Activated naive CD4-positive, alpha-beta T cell treated with anti-CD3 and anti-CD28 coated beads, Interleukin-2, amount 10 ng/mL, durations not matched to agents 7 days and 5 days (primary cell): ENCODE measurements around the gene RNF123.
A peak's percentile ranks its signal among the peaks of the same experiment; 100 is the strongest.

Experiments
- CTCF ChIA-PET: fragments of 350-600 bp; sonication (Branson Sonifier 250); formaldehyde crosslinking; loops from one replicate; lab custom pipeline; 2021; ENCODE audit warnings: antibody characterized with exemption; lab: Charles Lee
- DNase-seq: peaks from one replicate; pipeline ENCODE4 v3.0.0-alpha.2; 2020
- H3K27ac Mint-ChIP-seq: one replicate; pipeline ENCODE4 v1.8.0; 2021; ENCODE audit warnings: mild to moderate bottlenecking, moderate library complexity, mixed read lengths
- H3K27me3 Mint-ChIP-seq: one replicate; pipeline ENCODE4 v1.8.0; 2021; ENCODE audit warnings: mild to moderate bottlenecking, mixed read lengths
- H3K36me3 Mint-ChIP-seq: one replicate; pipeline ENCODE4 v1.8.0; 2021; ENCODE audit warnings: mixed read lengths
- H3K4me1 Mint-ChIP-seq: one replicate; pipeline ENCODE4 v1.8.0; 2021; ENCODE audit warnings: mixed read lengths
- H3K4me3 Mint-ChIP-seq: one replicate; pipeline ENCODE4 v1.8.0; 2021; ENCODE audit warnings: mild to moderate bottlenecking, moderate library complexity, mixed read lengths
- H3K9me3 Mint-ChIP-seq: one replicate; pipeline ENCODE4 v1.8.0; 2021; ENCODE audit warnings: mixed read lengths

RNF123 gene

GRCh38 chr3:49665822-49666519 lies 23.4 kb upstream of the RNF123 start:
- no peaks in the 10 kb centered on the region for H3K9me3 Mint-ChIP-seq
- no peak for DNase-seq
- peaks cover 9% of the 10 kb centered on the region for H3K27me3 Mint-ChIP-seq
- CTCF ChIA-PET, result interaction anchor here (1.8 kb wide), 1 partner anchor 126 kb away, joined by 11 read pairs; no protein-coding TSS in a partner anchor
- no peaks in the 10 kb centered on the region for H3K36me3 Mint-ChIP-seq
- no peak overlapping the region for H3K4me3 Mint-ChIP-seq
- H3K27ac Mint-ChIP-seq, result no peak overlapping the region
- no peaks in the 10 kb centered on the region for H3K4me1 Mint-ChIP-seq

- no peak overlapping the region for H3K4me3 Mint-ChIP-seq
- H3K36me3 Mint-ChIP-seq, result no peaks in the 10 kb centered on the region
- H3K27me3 Mint-ChIP-seq, result peaks cover 9% of the 10 kb centered on the region
- H3K27ac Mint-ChIP-seq, result no peak overlapping the region
- CTCF ChIA-PET, result no interaction called here
- no peak for DNase-seq
- no peaks in the 10 kb centered on the region for H3K4me1 Mint-ChIP-seq
- no peaks in the 10 kb centered on the region for H3K9me3 Mint-ChIP-seq
Measured at GRCh38 chr3:49666592-49666991, 22.8 kb upstream of the RNF123 start.

- CTCF ChIA-PET, result no interaction called here
- H3K36me3 Mint-ChIP-seq, result peaks cover 2% of the 10 kb centered on the region
- no peak for DNase-seq
- no peak overlapping the region for H3K27ac Mint-ChIP-seq
- H3K4me1 Mint-ChIP-seq, result peaks cover 7% of the 10 kb centered on the region
- H3K27me3 Mint-ChIP-seq, result peaks cover 9% of the 10 kb centered on the region
- H3K4me3 Mint-ChIP-seq, result no peak overlapping the region
- H3K9me3 Mint-ChIP-seq, result no peaks in the 10 kb centered on the region
Measured at GRCh38 chr3:49667701-49668413, 21.5 kb upstream of the RNF123 start.

DNA sequence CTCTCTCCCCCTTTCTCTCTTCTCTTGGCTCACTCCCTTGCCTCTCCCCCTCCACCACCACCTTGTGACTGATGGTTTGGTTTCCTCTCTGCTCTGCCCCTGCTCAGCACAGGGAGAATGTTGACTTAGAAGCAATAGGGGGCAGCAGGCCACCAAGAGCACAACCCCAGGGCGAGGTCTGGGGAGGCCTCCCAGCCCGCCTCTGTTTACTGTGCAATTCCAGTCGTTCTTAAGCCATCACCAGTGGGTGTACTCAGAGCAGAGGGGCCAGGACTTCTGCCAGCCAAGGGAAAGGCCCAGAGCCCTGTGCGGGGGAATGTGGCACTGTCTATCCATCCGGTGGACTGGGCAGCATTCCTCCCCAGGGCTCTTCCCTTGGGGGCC lies 21.0 kb upstream of the RNF123 start:
- Mint-ChIP-seq H3K36me3 (peaks cover 2% of the 10 kb centered on the region), H3K4me3 (no peak overlapping the region), H3K4me1 (peaks cover 12% of the 10 kb centered on the region), H3K27ac (no peak overlapping the region), H3K9me3 (no peaks in the 10 kb centered on the region), H3K27me3 (peaks cover 9% of the 10 kb centered on the region)
- no peak for DNase-seq
- CTCF ChIA-PET, result interaction anchor here (5.3 kb wide), 1 partner anchor 130 kb away, joined by 155 read pairs; no protein-coding TSS in a partner anchor

DNA sequence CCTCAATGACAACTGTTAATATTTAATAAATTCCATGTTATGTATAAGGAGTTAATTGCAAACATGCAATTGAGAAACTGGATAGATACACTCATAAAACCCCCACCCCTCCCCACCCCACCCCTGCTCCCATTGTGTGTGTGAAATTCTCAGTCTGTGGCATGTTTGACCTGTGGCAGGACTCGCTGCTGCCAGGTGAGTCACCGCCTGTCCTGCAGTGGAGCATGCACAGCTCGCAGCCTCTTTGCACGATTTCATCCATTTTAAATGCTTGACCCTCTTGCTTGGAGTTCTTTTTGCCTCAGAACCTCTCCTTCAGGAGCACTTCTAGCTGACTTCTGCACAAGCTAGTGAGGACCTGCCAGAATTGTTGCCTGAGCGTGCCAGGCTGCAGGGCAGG lies 20.5 kb upstream of the RNF123 start:
- H3K9me3 Mint-ChIP-seq, result no peaks in the 10 kb centered on the region
- H3K4me3 Mint-ChIP-seq, result no peak overlapping the region
- no peak overlapping the region for H3K27ac Mint-ChIP-seq
- H3K4me1 Mint-ChIP-seq, result peaks cover 16% of the 10 kb centered on the region
- H3K27me3 Mint-ChIP-seq, result peaks cover 12% of the 10 kb centered on the region
- H3K36me3 Mint-ChIP-seq, result peaks cover 2% of the 10 kb centered on the region
- no peak for DNase-seq
- CTCF ChIA-PET, result interaction anchor here (5.3 kb wide), 1 partner anchor 130 kb away, joined by 155 read pairs; no protein-coding TSS in a partner anchor

DNA sequence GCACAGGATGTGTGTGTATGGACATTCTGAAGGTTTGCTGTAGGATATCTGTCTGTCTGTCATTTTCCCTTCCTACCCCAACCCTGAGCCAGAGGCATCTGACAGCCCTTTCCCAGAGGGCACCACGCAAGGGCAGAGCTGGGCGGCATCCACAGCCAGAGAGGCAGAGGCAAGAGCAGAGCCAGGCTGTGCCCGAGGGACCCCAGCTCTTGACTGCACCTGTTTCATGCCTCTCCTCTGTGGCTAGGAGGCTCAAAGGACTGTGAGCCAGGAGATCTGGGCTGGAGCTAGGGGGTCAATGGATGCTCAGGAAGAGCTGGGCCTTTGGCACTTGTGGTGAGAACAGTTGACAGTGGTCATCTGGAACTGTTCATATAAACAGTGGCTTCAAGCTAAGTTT lies 20.0 kb upstream of the RNF123 start:
- CTCF ChIA-PET, result interaction anchor here (5.3 kb wide), 1 partner anchor 131 kb away, joined by 155 read pairs; no protein-coding TSS in a partner anchor
- H3K9me3 Mint-ChIP-seq, result no peaks in the 10 kb centered on the region
- H3K36me3 Mint-ChIP-seq, result peaks cover 2% of the 10 kb centered on the region
- no peak overlapping the region for H3K27ac Mint-ChIP-seq
- no peak for DNase-seq
- H3K27me3 Mint-ChIP-seq, result peaks cover 14% of the 10 kb centered on the region
- H3K4me3 Mint-ChIP-seq, result no peak overlapping the region
- peaks cover 16% of the 10 kb centered on the region for H3K4me1 Mint-ChIP-seq

- peaks cover 30% of the 10 kb centered on the region for H3K4me1 Mint-ChIP-seq
- peaks cover 10% of the 10 kb centered on the region for H3K36me3 Mint-ChIP-seq
- no peak for DNase-seq
- H3K27ac Mint-ChIP-seq, result no peak overlapping the region
- peaks cover 14% of the 10 kb centered on the region for H3K27me3 Mint-ChIP-seq
- CTCF ChIA-PET, result interaction anchor here (0.8 to 5.3 kb wide), 13 partner anchors 12 to 160 kb away, joined by 3 to 155 read pairs (median 5); no protein-coding TSS in a partner anchor
- no peaks in the 10 kb centered on the region for H3K9me3 Mint-ChIP-seq
- H3K4me3 Mint-ChIP-seq, result no peak overlapping the region
Measured at GRCh38 chr3:49670940-49671290, 18.4 kb upstream of the RNF123 start.

DNA sequence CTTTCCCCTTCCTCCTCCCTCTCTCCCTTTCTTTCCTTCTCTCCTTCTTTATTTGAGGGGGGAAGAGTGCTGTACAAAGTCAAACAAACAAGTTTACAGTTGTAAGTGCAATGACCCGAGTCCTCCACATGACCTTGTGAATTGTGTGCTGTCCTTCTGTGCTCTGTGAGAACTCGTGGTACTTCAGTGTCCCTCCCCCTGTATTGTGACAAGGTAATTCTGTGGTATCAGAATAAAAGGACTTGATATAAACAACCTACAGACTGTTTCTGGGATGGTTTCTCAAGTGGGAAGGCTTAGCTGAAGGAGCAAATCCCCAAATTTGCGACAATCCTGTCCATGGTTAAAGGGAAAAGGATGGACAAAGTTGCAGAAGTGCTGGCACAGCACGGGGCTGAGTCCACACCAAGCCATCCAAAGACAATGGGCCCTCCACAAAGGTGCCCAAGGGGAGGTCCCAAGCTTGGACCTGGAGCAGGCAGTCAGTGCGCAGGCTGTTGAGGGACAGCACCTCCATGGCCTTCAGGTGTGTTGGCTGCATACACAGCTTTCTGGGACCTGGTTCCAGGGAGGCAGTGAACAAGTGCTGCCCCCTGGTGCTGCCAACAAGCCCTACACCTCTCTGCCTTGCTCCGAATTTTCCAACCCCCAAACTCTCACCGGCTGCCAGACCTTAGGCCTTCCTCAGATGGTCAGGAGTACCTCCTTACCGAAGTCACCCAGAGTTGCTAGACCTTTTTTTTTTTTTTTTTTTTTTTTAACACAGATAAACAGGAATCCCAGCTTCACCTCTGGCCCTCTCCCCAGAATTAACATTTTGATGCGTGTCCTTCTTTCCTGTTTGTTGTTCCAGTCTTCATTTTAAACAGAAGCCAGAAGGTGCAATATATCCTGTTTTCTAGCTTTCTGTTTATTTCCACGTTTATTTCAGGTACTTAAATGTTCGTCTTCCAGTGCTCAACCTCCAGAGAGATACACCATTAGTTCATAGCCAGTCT lies 17.8 kb upstream of the RNF123 start:
- H3K27me3 Mint-ChIP-seq, result peaks cover 14% of the 10 kb centered on the region
- peaks cover 14% of the 10 kb centered on the region for H3K36me3 Mint-ChIP-seq
- H3K4me3 Mint-ChIP-seq, result peak overlapping the region; percentile 66
- H3K27ac Mint-ChIP-seq, result peak overlapping the region; percentile 70
- CTCF ChIA-PET, result interaction anchor here (0.6 to 5.3 kb wide), 21 partner anchors 9 to 750 kb away, joined by 3 to 155 read pairs (median 3); partner anchors contain the start of gene USP4
- H3K9me3 Mint-ChIP-seq, result no peaks in the 10 kb centered on the region
- peak; percentile 82 for DNase-seq
- peaks cover 34% of the 10 kb centered on the region for H3K4me1 Mint-ChIP-seq

DNA sequence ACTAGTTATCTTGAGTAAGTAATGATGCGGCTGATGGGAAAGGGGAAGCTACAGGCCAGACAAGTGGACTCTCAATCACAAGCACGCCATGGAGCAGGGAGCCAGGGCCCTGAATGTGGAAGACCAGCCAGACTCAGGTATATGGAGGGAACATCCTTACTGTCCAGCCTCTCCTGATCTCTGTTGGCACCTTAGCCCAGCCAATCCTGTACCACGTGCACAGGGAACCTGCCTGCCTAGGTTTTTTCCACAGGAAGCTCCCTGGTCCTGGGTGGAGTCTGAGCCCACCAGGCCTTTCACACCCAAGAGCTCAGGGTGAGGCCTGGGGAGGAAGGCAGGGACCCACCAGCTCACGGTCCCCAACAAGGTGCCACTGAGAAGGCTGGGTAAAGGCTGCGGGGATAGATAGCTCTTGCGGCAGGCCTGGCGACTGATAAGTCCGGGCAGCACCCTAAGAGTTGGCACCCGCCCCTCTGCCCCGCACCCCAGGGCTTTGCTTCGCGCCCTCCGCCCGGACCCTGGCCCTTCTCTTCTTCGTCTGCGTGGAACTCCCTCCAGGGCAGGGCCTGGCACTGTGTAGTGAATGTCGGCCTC lies 16.1 kb upstream of the RNF123 start:
- peak overlapping the region; percentile 99 for H3K27ac Mint-ChIP-seq
- CTCF ChIA-PET, result interaction anchor here (0.6 to 5.3 kb wide), 6 partner anchors 18 to 1547 kb away, joined by 3 to 155 read pairs (median 3); no protein-coding TSS in a partner anchor
- peak overlapping the region; percentile 93 for H3K4me3 Mint-ChIP-seq
- H3K4me1 Mint-ChIP-seq, result peaks cover 34% of the 10 kb centered on the region
- no peaks in the 10 kb centered on the region for H3K9me3 Mint-ChIP-seq
- H3K27me3 Mint-ChIP-seq, result peaks cover 14% of the 10 kb centered on the region
- no peak for DNase-seq
- peaks cover 25% of the 10 kb centered on the region for H3K36me3 Mint-ChIP-seq

GRCh38 chr3:49673715-49674496 lies 15.5 kb upstream of the RNF123 start, which contains the start of gene APEH:
APEH (plus strand) TSS chr3:49674351; CDS start chr3:49674402, 51 bp downstream.
- no peaks in the 10 kb centered on the region for H3K9me3 Mint-ChIP-seq
- H3K4me3 Mint-ChIP-seq, result peak within 1 kb of the TSS; percentile 93
- H3K27me3 Mint-ChIP-seq, result peaks cover 14% of the 10 kb centered on the region
- peak; percentile 99 for DNase-seq
- peaks cover 26% of the 10 kb centered on the region for H3K36me3 Mint-ChIP-seq
- CTCF ChIA-PET, result interaction anchor here (0.6 to 5.3 kb wide), 4 partner anchors 131 to 1548 kb away, joined by 3 to 155 read pairs (median 3); no protein-coding TSS in a partner anchor
- H3K4me1 Mint-ChIP-seq, result peaks cover 34% of the 10 kb centered on the region
- H3K27ac Mint-ChIP-seq, result peak within 1 kb of the TSS; percentile 99

GRCh38 chr3:49674497-49674983 lies 14.8 kb upstream of the RNF123 start:
- DNase-seq, result no peak
- Mint-ChIP-seq H3K36me3 (peaks cover 26% of the 10 kb centered on the region), H3K27me3 (peaks cover 9% of the 10 kb centered on the region), H3K27ac (peak overlapping the region; percentile 99), H3K9me3 (no peaks in the 10 kb centered on the region), H3K4me3 (peak overlapping the region; percentile 93), H3K4me1 (peaks cover 34% of the 10 kb centered on the region)
- CTCF ChIA-PET, result interaction anchor here (1.0 kb wide), 1 partner anchor 135 kb away, joined by 4 read pairs; no protein-coding TSS in a partner anchor

GRCh38 chr3:49675912-49676311 lies 13.4 kb upstream of the RNF123 start:
- CTCF ChIA-PET, result interaction anchor here (1.0 kb wide), 1 partner anchor 136 kb away, joined by 4 read pairs; no protein-coding TSS in a partner anchor
- Mint-ChIP-seq H3K27me3 (peaks cover 5% of the 10 kb centered on the region), H3K4me1 (peaks cover 34% of the 10 kb centered on the region), H3K36me3 (peaks cover 29% of the 10 kb centered on the region), H3K4me3 (no peak overlapping the region), H3K9me3 (no peaks in the 10 kb centered on the region), H3K27ac (no peak overlapping the region)
- no peak for DNase-seq
